K562 (cell line): ENCODE results near the gene TBC1D16.

ENCODE experiments used
- IRF9 ChIP-seq: fragments of 450-650 bp; IDR thresholded peaks from 2 replicates; pipeline ENCODE4 v1.6.1; 2016; ENCODE audit warnings: missing biosample characterization, missing genetic modification characterization
- ZNF507 ChIP-seq: conservative IDR thresholded peaks from 2 replicates; pipeline ENCODE4 v1.6.1; 2017; ENCODE audit warnings: missing genetic modification characterization, missing compliant biosample characterization
- TF ChIP-seq, protein P1 (sequence below), 3 experiments: IDR thresholded peaks in 2 of 3; conservative IDR thresholded peaks in 1 of 3; 2 replicates each; pipeline ENCODE4 v1.5.1; 2011 to 2012; ENCODE audit warnings: low read length in 3 of 3, mild to moderate bottlenecking in 3 of 3, control low read depth in 2 of 3, improper control_type of control experiment in 1 of 3, inconsistent platforms in 1 of 3, low read depth in 1 of 3, mixed read lengths in 1 of 3, moderate library complexity in 1 of 3; ENCODE audit not compliant: insufficient read depth in 2 of 3
- TF ChIP-seq, protein P2 (sequence below): fragments of 450-650 bp; IDR thresholded peaks from 2 replicates; pipeline ENCODE4 v1.6.1; 2016; ENCODE audit warnings: mild to moderate bottlenecking, moderate library complexity

DNA sequence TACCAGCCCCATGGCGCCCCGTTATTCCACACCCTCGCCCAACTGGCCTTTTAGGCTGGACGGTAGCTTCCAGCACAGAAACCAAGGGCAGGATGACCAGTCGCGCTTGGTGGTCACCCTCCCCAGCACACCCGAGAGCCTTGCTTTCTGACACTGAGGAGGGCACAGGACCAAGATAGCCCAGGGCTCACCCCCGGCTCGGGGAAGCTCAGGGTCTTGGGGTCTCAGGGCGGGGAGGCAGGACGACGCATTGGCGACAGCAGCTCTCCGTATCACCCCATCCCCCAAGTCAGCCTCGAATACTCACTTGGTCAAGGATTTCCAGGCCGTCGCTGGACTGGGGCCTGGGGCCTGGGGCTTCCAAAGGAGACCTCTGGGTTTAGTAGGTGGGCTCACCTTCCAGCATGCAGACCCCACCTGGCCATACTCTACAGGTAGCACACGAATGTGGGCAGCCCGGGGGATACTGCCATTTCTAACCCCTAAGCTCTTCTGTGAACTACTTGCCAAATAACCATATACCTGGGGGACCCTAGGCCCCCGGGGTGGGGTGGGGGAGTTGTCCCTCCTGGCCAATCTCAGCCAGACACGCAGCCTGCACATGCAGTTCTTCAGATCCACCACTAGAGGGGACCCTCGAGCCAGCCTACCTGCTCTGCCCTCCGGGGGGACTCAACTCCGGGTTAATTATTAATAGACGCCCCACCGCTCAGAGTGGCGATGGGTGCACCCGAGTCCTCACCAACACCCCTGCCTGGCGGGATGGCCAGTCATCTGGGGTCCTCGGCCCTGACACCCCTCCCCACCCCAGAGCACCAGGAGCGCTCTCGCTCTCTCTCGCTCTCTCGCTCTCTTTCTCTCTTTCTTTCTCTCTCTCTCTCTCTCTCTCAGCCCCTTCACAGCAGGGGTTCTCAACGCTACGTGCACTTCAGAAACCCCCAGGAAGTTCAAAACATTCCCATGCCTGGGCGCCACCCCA is 30.0 kb downstream of the TBC1D16 start:
- TF ChIP-seq, protein P1, sequence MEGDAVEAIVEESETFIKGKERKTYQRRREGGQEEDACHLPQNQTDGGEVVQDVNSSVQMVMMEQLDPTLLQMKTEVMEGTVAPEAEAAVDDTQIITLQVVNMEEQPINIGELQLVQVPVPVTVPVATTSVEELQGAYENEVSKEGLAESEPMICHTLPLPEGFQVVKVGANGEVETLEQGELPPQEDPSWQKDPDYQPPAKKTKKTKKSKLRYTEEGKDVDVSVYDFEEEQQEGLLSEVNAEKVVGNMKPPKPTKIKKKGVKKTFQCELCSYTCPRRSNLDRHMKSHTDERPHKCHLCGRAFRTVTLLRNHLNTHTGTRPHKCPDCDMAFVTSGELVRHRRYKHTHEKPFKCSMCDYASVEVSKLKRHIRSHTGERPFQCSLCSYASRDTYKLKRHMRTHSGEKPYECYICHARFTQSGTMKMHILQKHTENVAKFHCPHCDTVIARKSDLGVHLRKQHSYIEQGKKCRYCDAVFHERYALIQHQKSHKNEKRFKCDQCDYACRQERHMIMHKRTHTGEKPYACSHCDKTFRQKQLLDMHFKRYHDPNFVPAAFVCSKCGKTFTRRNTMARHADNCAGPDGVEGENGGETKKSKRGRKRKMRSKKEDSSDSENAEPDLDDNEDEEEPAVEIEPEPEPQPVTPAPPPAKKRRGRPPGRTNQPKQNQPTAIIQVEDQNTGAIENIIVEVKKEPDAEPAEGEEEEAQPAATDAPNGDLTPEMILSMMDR (IDR thresholded peaks at IDR 0.05 in 2 of 3, conservative IDR thresholded peaks at IDR 0.05 in 1 of 3; ENCODE audit: insufficient read depth in 2 of 3, low read depth in 1 of 3, low read length in 3 of 3) = peak; percentile 86 to 94 (median 87)
- TF ChIP-seq IRF9 (tag) (no peak), ZNF507 (tag) (no peak)
- TF ChIP-seq, protein P2, sequence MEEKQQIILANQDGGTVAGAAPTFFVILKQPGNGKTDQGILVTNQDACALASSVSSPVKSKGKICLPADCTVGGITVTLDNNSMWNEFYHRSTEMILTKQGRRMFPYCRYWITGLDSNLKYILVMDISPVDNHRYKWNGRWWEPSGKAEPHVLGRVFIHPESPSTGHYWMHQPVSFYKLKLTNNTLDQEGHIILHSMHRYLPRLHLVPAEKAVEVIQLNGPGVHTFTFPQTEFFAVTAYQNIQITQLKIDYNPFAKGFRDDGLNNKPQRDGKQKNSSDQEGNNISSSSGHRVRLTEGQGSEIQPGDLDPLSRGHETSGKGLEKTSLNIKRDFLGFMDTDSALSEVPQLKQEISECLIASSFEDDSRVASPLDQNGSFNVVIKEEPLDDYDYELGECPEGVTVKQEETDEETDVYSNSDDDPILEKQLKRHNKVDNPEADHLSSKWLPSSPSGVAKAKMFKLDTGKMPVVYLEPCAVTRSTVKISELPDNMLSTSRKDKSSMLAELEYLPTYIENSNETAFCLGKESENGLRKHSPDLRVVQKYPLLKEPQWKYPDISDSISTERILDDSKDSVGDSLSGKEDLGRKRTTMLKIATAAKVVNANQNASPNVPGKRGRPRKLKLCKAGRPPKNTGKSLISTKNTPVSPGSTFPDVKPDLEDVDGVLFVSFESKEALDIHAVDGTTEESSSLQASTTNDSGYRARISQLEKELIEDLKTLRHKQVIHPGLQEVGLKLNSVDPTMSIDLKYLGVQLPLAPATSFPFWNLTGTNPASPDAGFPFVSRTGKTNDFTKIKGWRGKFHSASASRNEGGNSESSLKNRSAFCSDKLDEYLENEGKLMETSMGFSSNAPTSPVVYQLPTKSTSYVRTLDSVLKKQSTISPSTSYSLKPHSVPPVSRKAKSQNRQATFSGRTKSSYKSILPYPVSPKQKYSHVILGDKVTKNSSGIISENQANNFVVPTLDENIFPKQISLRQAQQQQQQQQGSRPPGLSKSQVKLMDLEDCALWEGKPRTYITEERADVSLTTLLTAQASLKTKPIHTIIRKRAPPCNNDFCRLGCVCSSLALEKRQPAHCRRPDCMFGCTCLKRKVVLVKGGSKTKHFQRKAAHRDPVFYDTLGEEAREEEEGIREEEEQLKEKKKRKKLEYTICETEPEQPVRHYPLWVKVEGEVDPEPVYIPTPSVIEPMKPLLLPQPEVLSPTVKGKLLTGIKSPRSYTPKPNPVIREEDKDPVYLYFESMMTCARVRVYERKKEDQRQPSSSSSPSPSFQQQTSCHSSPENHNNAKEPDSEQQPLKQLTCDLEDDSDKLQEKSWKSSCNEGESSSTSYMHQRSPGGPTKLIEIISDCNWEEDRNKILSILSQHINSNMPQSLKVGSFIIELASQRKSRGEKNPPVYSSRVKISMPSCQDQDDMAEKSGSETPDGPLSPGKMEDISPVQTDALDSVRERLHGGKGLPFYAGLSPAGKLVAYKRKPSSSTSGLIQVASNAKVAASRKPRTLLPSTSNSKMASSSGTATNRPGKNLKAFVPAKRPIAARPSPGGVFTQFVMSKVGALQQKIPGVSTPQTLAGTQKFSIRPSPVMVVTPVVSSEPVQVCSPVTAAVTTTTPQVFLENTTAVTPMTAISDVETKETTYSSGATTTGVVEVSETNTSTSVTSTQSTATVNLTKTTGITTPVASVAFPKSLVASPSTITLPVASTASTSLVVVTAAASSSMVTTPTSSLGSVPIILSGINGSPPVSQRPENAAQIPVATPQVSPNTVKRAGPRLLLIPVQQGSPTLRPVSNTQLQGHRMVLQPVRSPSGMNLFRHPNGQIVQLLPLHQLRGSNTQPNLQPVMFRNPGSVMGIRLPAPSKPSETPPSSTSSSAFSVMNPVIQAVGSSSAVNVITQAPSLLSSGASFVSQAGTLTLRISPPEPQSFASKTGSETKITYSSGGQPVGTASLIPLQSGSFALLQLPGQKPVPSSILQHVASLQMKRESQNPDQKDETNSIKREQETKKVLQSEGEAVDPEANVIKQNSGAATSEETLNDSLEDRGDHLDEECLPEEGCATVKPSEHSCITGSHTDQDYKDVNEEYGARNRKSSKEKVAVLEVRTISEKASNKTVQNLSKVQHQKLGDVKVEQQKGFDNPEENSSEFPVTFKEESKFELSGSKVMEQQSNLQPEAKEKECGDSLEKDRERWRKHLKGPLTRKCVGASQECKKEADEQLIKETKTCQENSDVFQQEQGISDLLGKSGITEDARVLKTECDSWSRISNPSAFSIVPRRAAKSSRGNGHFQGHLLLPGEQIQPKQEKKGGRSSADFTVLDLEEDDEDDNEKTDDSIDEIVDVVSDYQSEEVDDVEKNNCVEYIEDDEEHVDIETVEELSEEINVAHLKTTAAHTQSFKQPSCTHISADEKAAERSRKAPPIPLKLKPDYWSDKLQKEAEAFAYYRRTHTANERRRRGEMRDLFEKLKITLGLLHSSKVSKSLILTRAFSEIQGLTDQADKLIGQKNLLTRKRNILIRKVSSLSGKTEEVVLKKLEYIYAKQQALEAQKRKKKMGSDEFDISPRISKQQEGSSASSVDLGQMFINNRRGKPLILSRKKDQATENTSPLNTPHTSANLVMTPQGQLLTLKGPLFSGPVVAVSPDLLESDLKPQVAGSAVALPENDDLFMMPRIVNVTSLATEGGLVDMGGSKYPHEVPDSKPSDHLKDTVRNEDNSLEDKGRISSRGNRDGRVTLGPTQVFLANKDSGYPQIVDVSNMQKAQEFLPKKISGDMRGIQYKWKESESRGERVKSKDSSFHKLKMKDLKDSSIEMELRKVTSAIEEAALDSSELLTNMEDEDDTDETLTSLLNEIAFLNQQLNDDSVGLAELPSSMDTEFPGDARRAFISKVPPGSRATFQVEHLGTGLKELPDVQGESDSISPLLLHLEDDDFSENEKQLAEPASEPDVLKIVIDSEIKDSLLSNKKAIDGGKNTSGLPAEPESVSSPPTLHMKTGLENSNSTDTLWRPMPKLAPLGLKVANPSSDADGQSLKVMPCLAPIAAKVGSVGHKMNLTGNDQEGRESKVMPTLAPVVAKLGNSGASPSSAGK = no peak
